PC-3 (cell line): Measurements from ENCODE around the gene EFNA5. TPM values are rescaled to one million over a fixed set of nuclear protein-coding genes. Genes with fewer than 3 reads are reported as not detected.
A peak's percentile ranks its signal among the peaks of the same experiment; 100 is the strongest.

ENCODE experiments used
- ATAC-seq: fragments of 200-7000 bp; cut with Tn5 transposase; 2 replicates; pipeline ENCODE4 v1.9.1; 2020; ENCODE audit warnings: mild to moderate bottlenecking, moderate library complexity
- BruUV-seq: library from RNA; stranded (reverse); fragments of 400-500 nt; replicated peaks from 2 replicates; lab custom pipeline; 2021; lab: Mats Ljungman, UMichigan
- CTCF ChIA-PET: fragments of 300-600 bp; sonication (Branson Sonifier 250); formaldehyde crosslinking; loops from one replicate; lab custom pipeline; 2022; ENCODE audit warnings: antibody characterized with exemption; lab: Charles Lee
- POLR2A ChIA-PET: fragments of 300-600 bp; sonication (Branson Sonifier 250); formaldehyde crosslinking; loops from one replicate; lab custom pipeline; 2022; ENCODE audit warnings: antibody characterized with exemption; ENCODE audit not compliant: unreplicated experiment; lab: Charles Lee
- DNase-seq: peaks from one replicate; pipeline ENCODE4 v3.0.0-alpha.2; 2015
- H2AFZ ChIP-seq: fragments of 300-600 bp; sonication (generic); 2 replicates; pipeline ENCODE4 v1.6.0; 2016; ENCODE audit warnings: antibody characterized with exemption, low read length
- H3F3A ChIP-seq: fragments of 300-600 bp; sonication (generic); one replicate; pipeline ENCODE4 v1.6.0; 2017; ENCODE audit warnings: antibody characterized with exemption, low read length, control low read depth, mild to moderate bottlenecking; ENCODE audit not compliant: unreplicated experiment
- H3K27ac ChIP-seq: fragments of 300-600 bp; sonication (generic); 2 replicates; pipeline ENCODE4 v1.5.1; 2016; ENCODE audit warnings: mild to moderate bottlenecking, low read length
- H3K27me3 ChIP-seq: fragments of 300-600 bp; sonication (generic); 2 replicates; pipeline ENCODE4 v1.6.1; 2016; ENCODE audit warnings: low read length, mixed read lengths
- H3K36me3 ChIP-seq: fragments of 300-600 bp; sonication (generic); 2 replicates; pipeline ENCODE4 v1.6.1; 2016; ENCODE audit warnings: low read depth, mixed run types, low read length, mixed read lengths
- H3K4me1 ChIP-seq: fragments of 300-600 bp; sonication (generic); 2 replicates; pipeline ENCODE4 v1.5.1; 2016; ENCODE audit warnings: low read length; ENCODE audit not compliant: insufficient read depth
- H3K4me2 ChIP-seq: fragments of 300-600 bp; sonication (generic); 2 replicates; pipeline ENCODE4 v1.6.0; 2016; ENCODE audit warnings: low read length
- H3K4me3 ChIP-seq: fragments of 300-600 bp; sonication (generic); 2 replicates; pipeline ENCODE4 v1.5.1; 2016; ENCODE audit warnings: mild to moderate bottlenecking, low read length, mixed read lengths
- H3K79me2 ChIP-seq: fragments of 300-600 bp; sonication (generic); 2 replicates; pipeline ENCODE4 v1.6.1; 2017; ENCODE audit warnings: low read length, mixed read lengths
- H3K9ac ChIP-seq: fragments of 300-600 bp; sonication (generic); 2 replicates; pipeline ENCODE4 v1.6.0; 2016; ENCODE audit warnings: mild to moderate bottlenecking, low read length
- H3K9me2 ChIP-seq: fragments of 300-600 bp; sonication (generic); replicated peaks from 2 replicates; pipeline ENCODE4 v1.6.1; 2016; ENCODE audit warnings: mixed run types, low read length, mixed read lengths
- H3K9me3 ChIP-seq: fragments of 300-600 bp; sonication (generic); 2 replicates; pipeline ENCODE4 v1.6.1; 2016; ENCODE audit warnings: low read length, mixed read lengths
- H4K20me1 ChIP-seq: fragments of 300-600 bp; sonication (generic); 2 replicates; pipeline ENCODE4 v1.6.1; 2016; ENCODE audit warnings: low read length, mixed read lengths
- CTCF ChIP-seq: fragments of 300-600 bp; sonication (generic); conservative IDR thresholded peaks from 2 replicates; pipeline ENCODE4 v1.5.1; 2017; ENCODE audit warnings: antibody characterized with exemption, low read depth, mild to moderate bottlenecking, low read length
- EZH2 ChIP-seq: fragments of 300-600 bp; sonication (generic); IDR thresholded peaks from one replicate; pipeline ENCODE4 v1.6.1; 2017; ENCODE audit warnings: antibody characterized with exemption, mild to moderate bottlenecking, low read length; ENCODE audit not compliant: unreplicated experiment
- EZH2phosphoT487 ChIP-seq: fragments of 300-600 bp; sonication (generic); IDR thresholded peaks from 2 replicates; pipeline ENCODE4 v1.6.1; 2018; ENCODE audit warnings: mild to moderate bottlenecking, antibody characterized with exemption, low read length, borderline replicate concordance
- intact Hi-C: fragments of 100-400 bp; cut with micrococcal nuclease; formaldehyde crosslinking; loops from 2 replicates; pipeline ENCODE4 v1.9.0; 2023
- total RNA-seq: library from RNA; depleted of rRNA; stranded (reverse); fragments of >200 nt; gene quantifications from 2 replicates; pipeline ENCODE4 v1.2.3, GENCODE V29; 2014

EFNA5 gene
- total RNA-seq, 1 experiment from 2014 or later = 5.4 TPM

- H3F3A ChIP-seq = no peaks in the 10 kb centered on the region
- POLR2A ChIA-PET = interaction anchor here (0.7 kb wide), 1 partner anchor 400 kb away, joined by 4 read pairs; no protein-coding TSS in a partner anchor
- no TSS peak for BruUV-seq
- H2AFZ ChIP-seq = no peak overlapping the region
- peak overlapping the region; percentile 99; the same call in 1 of the 2 replicates for H3K4me2 ChIP-seq
- H3K9me3 ChIP-seq = no peaks in the 10 kb centered on the region
- H4K20me1 ChIP-seq = no peaks in the 10 kb centered on the region
- peaks cover 18% of the 10 kb centered on the region for H3K79me2 ChIP-seq
- H3K9me2 ChIP-seq = no peaks in the 10 kb centered on the region
- H3K36me3 ChIP-seq = no peaks in the 10 kb centered on the region
- DNase-seq (peak; percentile 76), ATAC-seq (no peak)
- no peak overlapping the region for H3K4me3 ChIP-seq
- no peak overlapping the region for H3K9ac ChIP-seq
- CTCF ChIA-PET = interaction anchor here (0.5 to 1.4 kb wide), 2 partner anchors 14 to 103 kb away, joined by 3 to 6 read pairs; no protein-coding TSS in a partner anchor
- H3K27me3 ChIP-seq = peaks cover under 1% of the 10 kb centered on the region; the same call in 1 of the 2 replicates
- intact Hi-C loops = loop anchor here (5.0 to 10.0 kb wide), 7 partner anchors 133 to 1730 kb away; partner anchors contain the start of gene PJA2
- TF ChIP-seq EZH2 = no peak
- TF ChIP-seq EZH2phosphoT487 = no peak
- TF ChIP-seq CTCF = no peak
- H3K27ac ChIP-seq = no peak overlapping the region
- peaks cover 22% of the 10 kb centered on the region for H3K4me1 ChIP-seq
These were observed 3.9 kb upstream of the EFNA5 start for GRCh38 chr5:107674655-107675054.

GRCh38 chr5:107673368-107674136 lies 2.8 kb upstream of the EFNA5 start:
- DNase-seq (peak; percentile 98), ATAC-seq (peak; percentile 45)
- Histone ChIP-seq H3K27me3 (peaks cover 12% of the 10 kb centered on the region; the same call in 1 of the 2 replicates), H3K9ac (peak overlapping the region; percentile 83), H3K79me2 (peaks cover 29% of the 10 kb centered on the region), H3K4me2 (peak overlapping the region; percentile 99), H3K9me3 (no peaks in the 10 kb centered on the region), H3F3A (no peaks in the 10 kb centered on the region), H2AFZ (peak overlapping the region; percentile 93), H4K20me1 (peaks cover 7% of the 10 kb centered on the region; the same call in 1 of the 2 replicates), H3K36me3 (no peaks in the 10 kb centered on the region), H3K9me2 (no peaks in the 10 kb centered on the region), H3K27ac (peak overlapping the region; percentile 69), H3K4me1 (peaks cover 24% of the 10 kb centered on the region), H3K4me3 (peak overlapping the region; percentile 83)
- ChIA-PET CTCF (interaction anchor here (1.4 kb wide), 1 partner anchor 101 kb away, joined by 6 read pairs; no protein-coding TSS in a partner anchor), POLR2A (no interaction called here)
- no TSS peak for BruUV-seq
- intact Hi-C loops = loop anchor here (1.0 to 10.0 kb wide), 10 partner anchors 151 to 1731 kb away; partner anchors contain the start of gene PJA2
- TF ChIP-seq EZH2 = no peak
- peak; percentile 99 for TF ChIP-seq CTCF
